Measurements from ENCODE around the gene CMIP. TPM values are rescaled to one million over a fixed set of nuclear protein-coding genes. Genes with fewer than 3 reads are reported as not detected.

CMIP gene
- total and polyA plus RNA-seq, 7 donors: 11.0 to 60.3 (median 20.4) TPM

DNA sequence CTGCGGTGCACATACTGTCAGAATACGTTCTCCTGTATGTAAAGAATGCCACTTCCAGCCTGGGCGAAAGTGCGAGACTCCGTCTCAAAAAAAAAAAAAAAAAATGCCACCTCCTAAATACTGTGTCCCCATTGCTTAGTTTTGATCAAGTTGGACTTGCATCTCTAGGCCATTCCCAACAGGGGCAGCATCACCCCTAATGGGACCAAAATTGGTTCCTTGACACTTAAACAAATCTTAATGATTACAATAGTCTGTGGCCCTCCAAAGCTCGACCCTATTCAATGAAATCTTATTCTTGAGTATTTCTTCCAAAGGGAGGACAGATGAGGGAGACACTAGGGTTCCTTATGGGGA lies 179.8 kb downstream of the CMIP start:
- TF ChIP-seq POLR2A (IDR thresholded peaks at IDR 0.05): no peak
- TF ChIP-seq, protein P1, sequence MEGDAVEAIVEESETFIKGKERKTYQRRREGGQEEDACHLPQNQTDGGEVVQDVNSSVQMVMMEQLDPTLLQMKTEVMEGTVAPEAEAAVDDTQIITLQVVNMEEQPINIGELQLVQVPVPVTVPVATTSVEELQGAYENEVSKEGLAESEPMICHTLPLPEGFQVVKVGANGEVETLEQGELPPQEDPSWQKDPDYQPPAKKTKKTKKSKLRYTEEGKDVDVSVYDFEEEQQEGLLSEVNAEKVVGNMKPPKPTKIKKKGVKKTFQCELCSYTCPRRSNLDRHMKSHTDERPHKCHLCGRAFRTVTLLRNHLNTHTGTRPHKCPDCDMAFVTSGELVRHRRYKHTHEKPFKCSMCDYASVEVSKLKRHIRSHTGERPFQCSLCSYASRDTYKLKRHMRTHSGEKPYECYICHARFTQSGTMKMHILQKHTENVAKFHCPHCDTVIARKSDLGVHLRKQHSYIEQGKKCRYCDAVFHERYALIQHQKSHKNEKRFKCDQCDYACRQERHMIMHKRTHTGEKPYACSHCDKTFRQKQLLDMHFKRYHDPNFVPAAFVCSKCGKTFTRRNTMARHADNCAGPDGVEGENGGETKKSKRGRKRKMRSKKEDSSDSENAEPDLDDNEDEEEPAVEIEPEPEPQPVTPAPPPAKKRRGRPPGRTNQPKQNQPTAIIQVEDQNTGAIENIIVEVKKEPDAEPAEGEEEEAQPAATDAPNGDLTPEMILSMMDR (IDR thresholded peaks at IDR 0.05): no peak
- TF ChIP-seq POLR2AphosphoS5 (IDR thresholded peaks at IDR 0.05): no peak
- no peak for TF ChIP-seq EP300 (IDR thresholded peaks at IDR 0.05)
- Histone ChIP-seq H3K4me1 (peaks cover 0 to 36% (median 21%) of the 10 kb centered on the region in 4 donors), H3K27ac (peak overlapping the region in 1 of 4 donors; percentile 64), H3K36me3 (peaks cover 0 to 20% (median 0%) of the 10 kb centered on the region in 4 donors), H3K27me3 (no peaks in the 10 kb centered on the region), H3K4me3 (no peak overlapping the region), H3K9me3 (no peaks in the 10 kb centered on the region)
- 96 to 97% methylated on average over 6 of the region's 6 CpGs for WGBS, 2 donors
- intact Hi-C loops (cut with DNase I): loop anchor here (2.0 to 5.0 kb wide), 3 partner anchors 72 to 222 kb away; no protein-coding TSS in a partner anchor
- DNase-seq: no peak

DNA sequence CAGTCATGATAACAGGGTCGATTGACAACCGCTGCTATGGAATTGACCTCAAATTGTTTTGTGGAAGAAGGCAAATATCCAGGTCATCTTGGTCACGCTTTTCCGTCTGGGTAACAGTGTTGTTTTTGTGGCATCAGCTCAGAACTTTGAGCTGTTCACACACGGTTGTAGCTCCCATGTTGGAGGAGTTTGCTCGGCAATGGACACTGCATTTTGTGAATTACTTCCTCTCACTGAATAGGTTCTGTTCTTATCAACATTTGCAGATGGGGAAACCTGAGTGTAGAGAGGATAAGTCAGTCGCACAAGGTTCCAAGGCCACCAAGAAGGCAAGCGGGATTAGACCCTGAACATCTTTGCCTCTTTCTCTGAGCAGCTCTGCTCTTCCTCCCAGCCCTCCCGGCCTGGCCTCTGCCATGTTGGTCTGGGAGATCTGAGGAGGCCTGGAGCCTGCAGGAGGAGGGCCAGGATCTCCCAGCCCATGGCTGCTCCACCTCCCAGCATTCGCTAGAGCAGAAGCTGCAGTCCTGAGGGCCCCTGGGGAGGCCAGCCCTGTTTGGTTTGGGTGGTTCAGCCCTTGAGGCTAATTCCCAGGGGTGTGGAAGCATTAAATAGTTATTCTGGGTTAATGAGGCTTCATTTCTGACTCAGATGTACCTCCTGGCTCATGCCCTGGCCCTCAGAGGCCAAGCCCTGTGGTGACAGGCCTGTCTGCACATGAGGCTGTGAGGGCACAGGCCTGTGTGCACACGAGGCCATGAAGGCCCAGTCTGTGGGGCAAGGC lies 180.3 kb downstream of the CMIP start:
- H3K27me3 ChIP-seq: no peaks in the 10 kb centered on the region
- no peak for DNase-seq
- no peaks in the 10 kb centered on the region for H3K9me3 ChIP-seq
- TF ChIP-seq POLR2A (IDR thresholded peaks at IDR 0.05) (no peak), EP300 (IDR thresholded peaks at IDR 0.05) (no peak), POLR2AphosphoS5 (IDR thresholded peaks at IDR 0.05) (no peak)
- TF ChIP-seq, protein P1 (IDR thresholded peaks at IDR 0.05): no peak
- peak overlapping the region; percentile 28 to 68 (median 56) for H3K27ac ChIP-seq
- peaks cover 0 to 36% (median 21%) of the 10 kb centered on the region in 4 donors for H3K4me1 ChIP-seq
- no peak overlapping the region for H3K4me3 ChIP-seq
- intact Hi-C loops (cut with DNase I): loop anchor here (2.0 to 5.0 kb wide), 3 partner anchors 72 to 223 kb away; no protein-coding TSS in a partner anchor
- WGBS, 2 donors: 78 to 88% methylated on average over 11 of the region's 11 CpGs
- H3K36me3 ChIP-seq: peaks cover 0 to 20% (median 0%) of the 10 kb centered on the region in 4 donors

DNA sequence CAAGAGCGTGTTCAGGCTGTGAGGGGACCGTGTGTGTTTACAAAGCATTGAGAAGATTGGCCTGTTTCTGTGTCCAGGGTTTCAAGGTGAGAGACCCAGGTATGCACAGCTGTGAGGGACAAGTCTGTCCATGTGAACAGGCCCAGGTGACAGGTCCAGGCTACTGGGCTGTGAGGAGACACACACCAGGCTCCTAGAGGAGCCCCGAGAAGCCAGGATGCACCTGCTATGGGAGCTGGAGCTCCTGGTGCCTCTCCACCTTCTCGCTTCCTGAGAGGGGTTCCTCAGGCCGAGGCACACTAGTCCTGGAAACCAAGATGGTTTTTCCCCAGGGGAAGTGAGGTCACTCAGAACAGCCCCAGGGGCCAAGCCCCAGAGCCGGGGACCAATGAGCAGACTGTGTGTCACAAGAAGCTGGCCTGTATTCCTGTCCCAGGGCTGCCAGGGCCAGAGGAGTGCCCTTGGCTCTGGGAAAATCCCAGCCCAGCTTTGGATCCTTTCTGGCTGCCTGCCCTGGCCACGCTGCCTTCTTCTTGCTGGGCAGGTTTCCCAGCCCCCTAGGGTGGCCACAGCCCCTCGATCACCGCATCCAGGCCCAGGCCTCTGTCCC lies 181.0 kb downstream of the CMIP start:
- no peaks in the 10 kb centered on the region for H3K27me3 ChIP-seq
- peak; percentile 86 for DNase-seq
- no peak overlapping the region for H3K4me3 ChIP-seq
- H3K36me3 ChIP-seq: peaks cover 0 to 20% (median 0%) of the 10 kb centered on the region in 4 donors
- intact Hi-C loops (cut with DNase I): loop anchor here (2.0 kb wide), 1 partner anchor 71 kb away; no protein-coding TSS in a partner anchor
- peak overlapping the region; percentile 28 to 68 (median 56) for H3K27ac ChIP-seq
- peaks cover 0 to 32% (median 21%) of the 10 kb centered on the region in 4 donors for H3K4me1 ChIP-seq
- TF ChIP-seq, protein P1 (IDR thresholded peaks at IDR 0.05): no peak
- peak in 2 of 4 donors; percentile 15 to 17 for TF ChIP-seq POLR2AphosphoS5 (IDR thresholded peaks at IDR 0.05)
- WGBS, 2 donors: 64 to 75% methylated on average over 9 of the region's 9 CpGs
- H3K9me3 ChIP-seq: no peaks in the 10 kb centered on the region

GRCh38 chr16:81626181-81626674 lies 181.6 kb downstream of the CMIP start:
- H3K27ac ChIP-seq: peak overlapping the region; percentile 28 to 68 (median 56)
- intact Hi-C loops (cut with DNase I): no loop called here
- H3K4me3 ChIP-seq: no peak overlapping the region
- TF ChIP-seq, protein P1 (IDR thresholded peaks at IDR 0.05): no peak
- TF ChIP-seq EP300 (IDR thresholded peaks at IDR 0.05): no peak
- no peak for TF ChIP-seq POLR2AphosphoS5 (IDR thresholded peaks at IDR 0.05)
- TF ChIP-seq POLR2A (IDR thresholded peaks at IDR 0.05): no peak
- no peaks in the 10 kb centered on the region for H3K9me3 ChIP-seq
- H3K36me3 ChIP-seq: peaks cover 0 to 15% (median 0%) of the 10 kb centered on the region in 4 donors
- DNase-seq: no peak
- H3K27me3 ChIP-seq: no peaks in the 10 kb centered on the region
- peaks cover 0 to 27% (median 21%) of the 10 kb centered on the region in 4 donors for H3K4me1 ChIP-seq
- 81 to 88% methylated on average over 6 of the region's 6 CpGs for WGBS, 2 donors

Data from sigmoid colon (tissue), 7 donors.